Epithelial cell of proximal tubule (primary cell): ENCODE data around the gene CHI3L1. TPM values are rescaled to one million over a fixed set of nuclear protein-coding genes. Genes with fewer than 3 reads are reported as not detected.

Source experiments
- DNase-seq: peaks from one replicate; pipeline ENCODE4 v3.0.0-alpha.2; 2011; ENCODE audit warnings: low read depth
- H3K4me3 ChIP-seq: 2 replicates; pipeline ENCODE4 v1.5.1; 2011; ENCODE audit warnings: low read depth, mild to moderate bottlenecking, low read length
- total RNA-seq: library from RNA; depleted of rRNA; stranded (reverse); fragments of >200 nt; gene quantifications from 2 replicates; pipeline ENCODE4 v1.2.3, GENCODE V29; 2015
- TF ChIP-seq, protein P1 (sequence below): conservative IDR thresholded peaks from 2 replicates; pipeline ENCODE4 v1.5.1; 2012; ENCODE audit warnings: low read depth, mild to moderate bottlenecking, low read length

The CHI3L1 gene
- total RNA-seq, 1 donor from 2014 or later, result 0.86 TPM

DNA sequence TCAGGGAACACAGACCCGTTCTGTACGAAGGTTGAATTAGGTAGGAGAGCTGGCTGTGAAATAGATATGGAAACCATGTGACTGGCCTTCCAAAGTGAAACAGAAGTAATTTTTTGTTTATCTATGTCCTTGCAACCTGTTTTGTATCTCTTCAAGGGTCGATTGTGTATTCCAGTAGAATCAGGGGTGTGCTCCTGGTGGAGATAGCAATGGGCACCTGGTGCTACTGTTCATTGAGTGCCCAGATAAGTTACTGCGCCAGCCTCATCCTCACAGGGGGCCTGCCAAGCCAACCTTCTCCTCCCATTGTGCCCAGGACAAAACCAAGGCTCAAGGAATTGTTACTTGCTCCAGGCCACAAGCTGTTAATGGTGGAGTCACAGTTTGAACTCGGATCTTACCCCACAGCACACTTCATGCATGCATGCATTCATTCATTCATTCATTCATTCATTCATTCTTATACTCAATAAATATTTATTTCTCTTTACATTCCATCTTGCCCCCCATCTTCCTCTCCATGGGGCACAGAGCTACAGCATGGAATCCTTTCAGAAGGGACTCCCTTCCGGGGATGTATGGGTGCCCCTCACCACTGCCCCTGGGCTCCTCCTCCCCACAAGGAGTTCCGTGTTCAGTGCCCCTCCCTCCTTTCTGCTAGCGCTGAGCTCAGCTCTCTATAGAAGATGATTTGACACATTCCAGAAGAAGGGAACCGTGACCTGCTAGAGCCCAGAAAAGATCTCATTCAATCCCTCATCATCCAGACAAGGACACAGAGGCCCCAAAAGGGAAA lies 34.9 kb downstream of the CHI3L1 start:
- no peak overlapping the region for H3K4me3 ChIP-seq
- DNase-seq, result peak; percentile 51
- TF ChIP-seq, protein P1, sequence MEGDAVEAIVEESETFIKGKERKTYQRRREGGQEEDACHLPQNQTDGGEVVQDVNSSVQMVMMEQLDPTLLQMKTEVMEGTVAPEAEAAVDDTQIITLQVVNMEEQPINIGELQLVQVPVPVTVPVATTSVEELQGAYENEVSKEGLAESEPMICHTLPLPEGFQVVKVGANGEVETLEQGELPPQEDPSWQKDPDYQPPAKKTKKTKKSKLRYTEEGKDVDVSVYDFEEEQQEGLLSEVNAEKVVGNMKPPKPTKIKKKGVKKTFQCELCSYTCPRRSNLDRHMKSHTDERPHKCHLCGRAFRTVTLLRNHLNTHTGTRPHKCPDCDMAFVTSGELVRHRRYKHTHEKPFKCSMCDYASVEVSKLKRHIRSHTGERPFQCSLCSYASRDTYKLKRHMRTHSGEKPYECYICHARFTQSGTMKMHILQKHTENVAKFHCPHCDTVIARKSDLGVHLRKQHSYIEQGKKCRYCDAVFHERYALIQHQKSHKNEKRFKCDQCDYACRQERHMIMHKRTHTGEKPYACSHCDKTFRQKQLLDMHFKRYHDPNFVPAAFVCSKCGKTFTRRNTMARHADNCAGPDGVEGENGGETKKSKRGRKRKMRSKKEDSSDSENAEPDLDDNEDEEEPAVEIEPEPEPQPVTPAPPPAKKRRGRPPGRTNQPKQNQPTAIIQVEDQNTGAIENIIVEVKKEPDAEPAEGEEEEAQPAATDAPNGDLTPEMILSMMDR, result no peak

DNA sequence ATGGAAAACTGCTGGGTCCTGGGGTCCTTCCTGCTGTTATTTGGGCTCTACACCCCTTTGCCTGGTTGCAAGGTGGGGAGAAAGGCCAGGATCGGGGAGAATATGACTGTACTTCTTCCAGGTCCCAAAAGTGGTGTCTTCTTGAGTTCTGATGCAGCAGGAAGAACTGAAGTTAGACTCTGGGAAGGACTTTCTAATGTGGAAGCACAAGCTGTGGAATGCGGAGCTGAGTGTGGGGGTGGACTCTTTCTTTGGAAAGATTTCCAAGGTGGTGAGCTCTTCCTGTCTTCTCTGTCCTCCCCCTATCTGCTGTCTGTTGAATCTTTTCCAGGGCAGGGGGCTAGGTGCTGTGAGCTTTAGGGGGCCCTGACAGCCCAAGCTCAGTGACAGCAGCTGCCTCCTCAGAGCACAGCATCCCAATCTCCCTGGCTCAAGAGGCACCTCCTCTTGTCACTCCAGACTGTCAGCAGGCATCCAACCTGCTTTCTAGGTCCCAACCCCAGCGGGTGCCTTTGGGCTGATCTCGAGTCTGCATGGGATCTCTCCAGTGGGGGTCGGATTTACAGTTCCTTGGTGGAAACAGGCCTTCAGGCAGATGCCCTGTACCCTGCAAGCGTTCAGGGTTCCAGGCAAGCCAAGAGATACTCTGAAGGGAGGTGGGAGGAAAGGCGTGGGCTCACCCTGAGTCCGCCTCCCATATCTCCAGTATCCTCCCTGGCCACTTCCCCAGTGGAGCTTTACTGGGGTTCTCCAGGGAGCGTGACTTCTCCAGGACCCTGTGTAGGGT lies 35.8 kb downstream of the CHI3L1 start:
- H3K4me3 ChIP-seq, result no peak overlapping the region
- TF ChIP-seq, protein P1, result no peak
- DNase-seq, result no peak

DNA sequence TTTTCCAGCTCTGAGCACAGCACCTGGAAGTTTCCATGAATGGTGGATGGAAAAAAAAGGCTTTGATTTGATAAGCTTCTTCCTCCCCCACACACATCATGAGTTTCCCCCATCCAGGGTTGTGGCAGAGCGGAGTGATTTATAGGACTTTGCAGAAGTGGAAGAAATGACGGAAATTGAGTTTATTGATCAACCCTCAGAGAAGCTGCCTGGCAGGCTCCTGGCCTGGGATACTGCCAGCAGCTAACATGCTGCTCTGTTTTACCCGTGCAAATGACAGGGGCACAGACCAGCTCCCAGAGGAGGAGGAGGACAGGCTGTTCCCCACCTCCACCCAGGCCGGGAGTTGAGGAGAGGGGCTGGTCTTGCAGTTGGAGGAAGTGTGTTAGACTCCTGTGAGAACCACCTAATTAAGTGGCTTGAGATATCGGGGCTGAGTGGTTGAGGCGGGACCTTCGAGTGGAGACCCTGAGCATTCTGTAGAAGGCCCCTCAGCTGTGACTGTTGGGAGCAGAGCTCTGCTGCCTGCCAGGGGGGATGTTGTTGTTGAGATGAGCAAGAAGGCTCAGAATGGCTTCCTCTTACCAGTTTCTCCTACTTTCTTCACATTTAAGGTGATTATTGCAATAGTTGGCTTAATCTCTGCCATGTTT lies 37.2 kb downstream of the CHI3L1 start:
- DNase-seq, result no peak
- H3K4me3 ChIP-seq, result no peak overlapping the region
- TF ChIP-seq, protein P1, result no peak

DNA sequence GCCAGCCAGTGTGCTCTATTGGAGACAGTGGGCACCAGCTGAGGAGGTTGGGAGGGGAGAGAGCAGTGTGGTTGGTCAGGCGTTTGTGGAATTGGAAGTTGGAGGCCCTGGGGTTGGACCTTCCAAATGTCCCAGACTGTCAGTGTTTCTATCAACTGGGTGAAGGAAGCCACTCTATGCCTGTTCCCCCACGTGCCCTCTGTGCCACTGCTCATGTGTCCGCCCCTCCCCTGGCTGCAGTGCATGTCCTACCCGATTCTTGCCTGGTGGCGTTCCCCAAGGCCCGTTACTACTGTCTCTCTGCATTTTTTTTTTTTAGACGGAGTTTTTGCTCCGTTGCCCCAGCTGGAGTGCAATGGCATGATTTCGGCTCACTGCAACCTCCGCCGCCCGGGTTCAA lies 37.9 kb downstream of the CHI3L1 start:
- TF ChIP-seq, protein P1, result no peak
- DNase-seq, result no peak
- H3K4me3 ChIP-seq, result no peak overlapping the region

DNA sequence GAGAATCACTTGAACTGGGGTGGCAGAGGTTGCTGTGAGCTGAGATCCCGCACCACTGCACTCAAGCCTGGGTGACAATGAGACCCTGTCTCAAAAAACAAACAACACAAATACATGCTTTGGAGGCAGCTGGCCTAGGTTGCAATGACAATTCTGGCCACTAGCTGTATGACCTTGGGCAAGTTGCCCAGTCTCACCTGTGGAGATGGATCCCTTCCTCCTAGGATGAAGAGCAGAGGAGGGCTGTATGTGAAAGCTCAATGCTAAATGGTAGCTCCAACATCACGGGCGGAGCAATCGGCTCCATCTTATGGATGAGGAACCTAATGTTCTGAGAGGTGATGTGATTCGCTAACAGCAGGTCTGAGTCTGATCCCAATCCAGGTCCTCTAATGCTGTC lies 38.4 kb downstream of the CHI3L1 start:
- H3K4me3 ChIP-seq, result no peak overlapping the region
- DNase-seq, result no peak
- TF ChIP-seq, protein P1, result peak; percentile 50

DNA sequence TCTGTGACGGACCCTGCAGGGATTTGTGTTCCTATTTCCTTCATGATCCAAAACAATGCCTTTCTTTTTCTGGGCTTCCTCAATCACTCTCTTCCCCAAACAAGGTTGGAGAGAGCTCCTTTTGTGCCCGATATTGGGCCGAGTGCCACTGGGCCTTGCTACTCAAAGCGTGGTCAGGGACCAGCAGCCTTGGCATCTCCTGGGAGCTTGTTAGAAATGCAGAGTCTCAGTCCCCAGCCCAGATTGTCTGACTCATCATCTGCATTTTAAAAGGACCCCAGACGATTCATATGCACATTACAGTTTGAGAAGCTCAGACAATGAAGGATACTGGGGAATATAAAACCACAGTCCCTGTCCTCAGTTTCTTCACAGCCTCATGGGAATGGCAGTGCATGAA lies 39.1 kb downstream of the CHI3L1 start:
- H3K4me3 ChIP-seq, result no peak overlapping the region
- DNase-seq, result no peak
- TF ChIP-seq, protein P1, result no peak
